GM20431 (cell line): ENCODE data around the gene SLCO2A1.

Source experiments
- in situ Hi-C: fragments of 300-500 bp; cut with MseI, MboI; formaldehyde crosslinking; loops from one replicate; pipeline ENCODE4 v1.15.0; 2020; ENCODE audit warnings: low sequenced_read_pairs; ENCODE audit not compliant: unreplicated experiment

Gene SLCO2A1

GRCh38 chr3:133956982-133957381, 72.7 kb downstream of the SLCO2A1 start:
- in situ Hi-C loops: no loop called here

GRCh38 chr3:133956353-133956752, 73.4 kb downstream of the SLCO2A1 start:
- in situ Hi-C loops: no loop called here

DNA sequence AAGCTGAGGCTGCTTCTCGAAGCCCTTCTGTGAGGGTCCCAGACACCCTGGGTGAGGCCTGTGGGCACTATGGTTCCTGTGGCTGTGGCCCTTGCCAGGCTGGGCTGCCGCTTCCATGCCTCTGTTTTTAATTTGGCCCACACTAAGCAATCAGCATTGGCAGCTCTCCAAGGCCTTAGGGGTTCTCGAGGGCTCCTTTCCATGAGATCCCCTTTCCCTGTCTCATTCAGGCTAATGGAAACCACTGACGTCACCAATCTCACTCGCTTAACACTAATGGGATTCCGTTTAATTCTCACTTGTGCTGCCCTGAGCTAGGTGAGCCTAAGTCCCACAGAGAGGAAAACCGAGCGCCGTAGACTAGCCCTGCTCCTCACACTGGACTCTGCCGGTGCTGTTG, 73.8 kb downstream of the SLCO2A1 start:
- in situ Hi-C loops: no loop called here

DNA sequence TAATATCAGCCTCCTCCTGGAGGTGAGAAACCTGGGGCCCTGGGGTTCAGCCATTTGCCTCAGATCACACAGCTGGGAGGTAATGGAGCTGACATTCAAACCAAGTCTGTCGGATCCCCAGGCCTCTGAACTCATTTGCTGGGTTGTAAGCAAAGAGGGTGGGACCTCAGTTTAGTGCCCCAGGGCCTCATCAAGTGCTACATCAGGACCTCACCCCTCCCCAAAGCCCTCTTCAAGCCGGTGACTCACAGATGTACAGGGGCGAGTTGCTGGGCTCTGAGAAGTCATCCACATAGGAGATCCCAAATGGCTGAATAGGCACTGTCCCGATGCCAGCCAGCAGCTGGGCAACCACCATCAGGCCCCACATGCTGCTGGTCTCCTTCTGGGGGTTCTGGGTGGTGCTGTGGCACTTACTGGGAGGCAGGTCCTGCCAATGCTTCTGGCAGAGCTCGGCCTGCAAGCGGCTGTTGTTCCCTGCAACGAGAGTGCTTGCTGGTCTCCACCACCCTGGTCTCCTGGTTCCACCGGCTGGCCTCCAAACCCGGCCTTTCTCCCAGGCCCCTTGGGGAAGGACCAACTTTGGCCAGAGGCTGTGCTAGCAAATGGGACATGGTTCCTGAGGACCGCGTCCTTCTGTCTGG, 74.9 kb downstream of the SLCO2A1 start:
- in situ Hi-C loops: no loop called here

DNA sequence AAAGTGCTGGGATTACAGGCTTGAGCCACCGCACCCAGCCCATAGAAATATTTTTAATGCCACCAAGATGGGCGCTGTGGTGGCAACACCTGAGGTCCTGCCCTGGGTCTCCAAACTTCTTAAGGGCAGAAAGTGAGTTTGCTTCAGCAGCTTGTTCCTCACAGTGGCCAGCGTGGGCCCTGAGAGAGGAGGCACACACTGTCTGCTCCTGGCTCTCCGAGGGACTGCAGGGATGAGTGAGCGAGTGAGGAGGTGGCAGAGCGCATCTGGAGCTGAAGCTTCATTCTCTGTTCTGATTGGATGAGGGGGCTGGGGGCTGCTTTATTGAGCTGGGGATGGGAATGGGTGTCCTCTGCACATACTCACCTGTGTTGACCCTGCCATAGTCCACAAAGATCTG, 76.4 kb downstream of the SLCO2A1 start:
- in situ Hi-C loops: no loop called here

DNA sequence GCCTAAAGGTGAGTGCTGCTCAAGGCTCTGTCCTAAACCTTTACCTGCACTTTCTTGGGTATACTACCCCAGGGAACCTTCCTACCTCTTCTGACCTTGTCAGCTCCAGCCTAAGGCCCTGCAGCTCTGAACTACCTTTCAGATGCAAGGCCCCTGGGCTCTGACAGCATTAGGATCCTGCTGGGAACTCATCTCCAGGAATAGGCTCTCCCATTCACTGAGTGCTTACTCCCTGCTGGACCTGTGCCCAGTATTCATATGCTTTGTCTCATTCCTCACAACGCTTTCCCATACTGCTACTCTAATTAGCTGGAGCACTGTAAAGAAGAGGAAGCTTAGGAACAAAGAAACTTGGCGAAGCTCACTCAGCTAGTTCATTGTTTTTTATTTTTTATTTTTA, 80.3 kb downstream of the SLCO2A1 start:
- in situ Hi-C loops: no loop called here

DNA sequence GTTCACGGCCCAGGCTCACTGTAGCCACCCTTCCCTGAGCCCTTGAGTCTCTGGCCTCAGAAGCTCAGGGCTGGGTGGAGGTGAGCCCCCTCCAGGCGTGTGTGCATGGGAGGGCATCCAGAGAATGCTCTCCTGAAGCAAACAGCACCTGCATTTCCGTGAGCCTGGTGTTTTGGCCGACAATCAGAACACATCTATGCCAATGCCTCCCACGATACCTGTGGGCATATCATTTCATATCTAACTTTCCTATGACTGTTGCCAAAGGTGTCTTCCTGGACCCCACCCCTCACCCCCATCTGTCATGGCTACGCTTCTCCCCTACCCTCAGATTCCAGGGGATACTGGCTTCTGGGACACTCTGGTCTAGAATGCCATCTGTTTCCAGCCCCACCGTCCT, 80.7 kb downstream of the SLCO2A1 start:
- in situ Hi-C loops: no loop called here

GRCh38 chr3:133948131-133948810, 81.5 kb downstream of the SLCO2A1 start:
- in situ Hi-C loops: no loop called here

DNA sequence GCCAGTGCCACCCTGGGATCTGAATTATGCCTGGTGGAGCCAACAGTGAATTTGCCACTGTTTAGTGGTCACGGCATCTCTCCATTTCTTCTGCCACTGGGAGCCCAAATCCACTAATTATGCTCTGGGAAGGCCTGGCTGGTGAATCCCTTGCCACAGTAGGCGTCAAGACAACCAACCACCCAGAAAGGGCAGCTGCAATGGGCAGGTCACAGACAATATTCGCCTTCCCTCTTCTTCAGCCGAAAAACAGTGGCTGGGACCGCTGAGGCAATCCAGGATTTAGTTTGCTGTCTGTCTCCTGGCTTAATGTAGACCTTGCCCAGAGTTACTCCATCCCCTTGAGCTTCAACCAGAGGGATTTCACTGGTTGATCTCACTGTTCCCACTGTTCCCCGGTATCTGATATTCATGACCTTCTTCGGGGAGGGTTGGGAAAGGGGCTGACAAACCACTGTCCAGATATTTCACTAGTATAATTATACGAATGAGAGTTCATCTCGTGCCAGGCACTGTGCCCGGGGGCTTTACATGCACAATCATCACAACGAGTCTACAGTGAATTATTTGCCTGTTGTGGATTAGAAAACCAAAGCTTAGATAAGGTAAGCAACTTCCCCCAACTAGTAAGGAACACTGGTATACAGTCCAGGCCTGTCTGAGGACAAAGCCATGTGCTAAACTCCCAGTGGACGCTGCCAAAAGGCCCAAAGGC, 84.2 kb downstream of the SLCO2A1 start:
- in situ Hi-C loops: no loop called here

- in situ Hi-C loops: no loop called here
These were observed 84.9 kb downstream of the SLCO2A1 start for GRCh38 chr3:133944641-133945380.

DNA sequence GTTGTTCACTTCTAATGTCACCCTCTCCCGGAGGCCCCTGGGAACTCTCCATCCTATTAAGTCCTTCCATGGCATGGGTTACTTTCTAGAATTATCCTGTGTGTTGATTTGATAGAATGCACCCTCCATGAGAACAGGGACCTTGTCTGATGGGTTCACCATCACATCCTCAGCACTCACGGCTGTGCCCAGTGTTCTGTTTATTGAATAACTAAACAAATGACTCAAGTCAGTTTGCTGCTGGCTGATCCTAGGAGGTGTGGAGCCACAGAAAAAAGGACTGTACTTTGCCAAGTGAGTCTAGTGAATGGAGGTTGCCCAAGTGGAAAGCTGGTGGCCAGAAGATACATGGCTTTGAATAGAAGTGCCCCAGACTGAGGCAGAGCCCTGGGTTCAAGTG, 85.5 kb downstream of the SLCO2A1 start:
- in situ Hi-C loops: no loop called here

- in situ Hi-C loops: no loop called here
These were observed 86.0 kb downstream of the SLCO2A1 start for GRCh38 chr3:133943639-133944141.

GRCh38 chr3:133943031-133943535, 86.6 kb downstream of the SLCO2A1 start:
- in situ Hi-C loops: no loop called here

DNA sequence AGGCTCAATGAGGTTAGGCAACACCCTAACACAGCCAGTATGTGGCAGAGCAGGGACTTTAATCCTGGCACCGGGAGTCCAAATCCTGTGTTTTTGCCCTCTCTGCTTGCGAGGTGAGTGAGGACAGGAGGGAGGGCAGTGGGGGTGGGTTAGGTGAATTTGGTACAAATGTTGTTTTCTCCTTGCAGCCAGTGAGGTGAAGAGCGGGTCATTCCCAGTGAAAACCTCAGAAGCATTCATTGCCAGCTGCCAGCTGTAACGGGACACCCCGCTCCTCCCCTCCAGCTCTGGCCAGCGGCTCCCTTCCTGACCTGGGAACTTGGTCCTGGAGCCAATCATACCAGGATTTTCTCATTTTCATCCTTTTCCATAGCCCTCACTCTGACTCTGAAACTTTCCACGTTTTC, 88.3 kb downstream of the SLCO2A1 start:
- in situ Hi-C loops: no loop called here

DNA sequence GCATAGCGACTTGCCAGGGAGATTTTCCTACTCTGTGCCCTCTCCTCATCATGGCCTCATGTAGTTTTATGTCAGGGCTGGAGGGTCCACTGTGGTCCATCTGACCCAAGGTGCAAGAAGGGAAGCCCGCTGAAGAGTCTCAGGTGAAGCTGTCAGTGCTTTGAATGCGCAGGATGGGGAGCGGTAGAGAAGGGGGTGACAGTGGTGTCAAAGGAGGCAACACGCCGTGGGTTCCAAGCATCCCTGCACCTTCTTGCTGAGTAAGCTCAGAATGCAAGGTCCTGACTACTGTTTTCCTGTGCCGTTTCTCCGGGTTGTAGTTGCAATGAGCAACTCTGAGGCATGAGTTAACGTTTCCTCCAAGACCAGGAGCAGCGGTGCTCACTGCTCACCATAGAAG, 89.2 kb downstream of the SLCO2A1 start:
- in situ Hi-C loops: no loop called here

DNA sequence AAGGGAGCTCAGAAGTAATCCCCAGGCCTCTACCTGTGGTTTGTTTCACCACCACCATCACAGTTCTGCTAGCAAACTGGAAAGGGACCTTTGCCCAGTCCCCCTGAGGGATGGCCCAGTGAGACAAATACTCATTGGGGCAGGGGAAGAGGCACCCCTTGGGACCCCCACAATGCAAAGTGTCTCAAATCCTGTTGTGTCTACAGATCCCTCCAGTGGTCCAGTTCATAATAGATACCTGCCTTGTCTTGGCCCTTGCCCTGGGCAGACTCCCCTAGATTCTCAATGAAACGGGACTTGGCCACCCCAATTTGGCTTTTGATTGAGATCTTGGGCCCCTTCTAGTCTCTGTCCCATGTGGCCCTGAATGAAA, 90.3 kb downstream of the SLCO2A1 start:
- in situ Hi-C loops: no loop called here

- in situ Hi-C loops: no loop called here
These were observed 90.8 kb downstream of the SLCO2A1 start for GRCh38 chr3:133938770-133939462.

GRCh38 chr3:133937756-133938601, 91.7 kb downstream of the SLCO2A1 start:
- in situ Hi-C loops: no loop called here
